ENCODE measurements around the gene CCSER1. TPM values are rescaled to one million over a fixed set of nuclear protein-coding genes. Genes with fewer than 3 reads are reported as not detected.

Gene CCSER1
- total and polyA plus RNA-seq, 2 of the 8 experiments (the other 6 are each of a cell fraction or from before 2014, with no cell fraction given): 0.26 to 0.84 TPM

DNA sequence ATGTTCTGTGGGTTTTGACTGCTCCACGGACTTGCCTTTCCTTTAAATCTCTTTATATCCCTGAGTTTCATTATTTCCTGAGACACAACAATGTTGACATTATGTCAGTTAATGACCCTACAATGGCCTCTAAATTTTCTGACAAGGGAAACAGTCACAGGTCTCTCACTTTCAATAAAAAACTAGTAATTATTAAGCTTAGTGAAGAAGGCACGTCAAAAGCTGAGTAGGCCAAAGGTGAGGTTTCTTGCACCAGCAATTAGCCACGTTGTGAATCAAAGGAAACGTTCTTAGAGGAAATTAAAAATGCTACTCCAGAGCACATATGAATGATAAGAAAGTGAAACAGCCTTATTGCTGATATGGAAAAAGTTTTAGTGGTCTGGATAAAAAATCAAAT is 1246.4 kb downstream of the CCSER1 start:
- Histone ChIP-seq H2AFZ (ENCODE audit: low read length) (no peak overlapping the region), H3K27ac (ENCODE audit: low read depth, low read length) (no peak overlapping the region), H3K4me3 (ENCODE audit: extremely low read depth in 1 of 4, insufficient read depth in 2 of 4, low read depth in 3 of 4, low read length in 4 of 4) (no peak overlapping the region), H3K9me3 (ENCODE audit: insufficient read depth in 2 of 2, low read depth in 1 of 2, low read length in 1 of 2) (no peaks in the 10 kb centered on the region), H3K4me1 (replicated peaks in 1 of 4; ENCODE audit: control insufficient read depth in 3 of 4, insufficient read depth in 4 of 4, low read length in 3 of 4) (no peaks in the 10 kb centered on the region), H3K4ac (replicated peaks; ENCODE audit: insufficient read length, low read depth, low read length) (no peak overlapping the region), H2BK120ac (replicated peaks; ENCODE audit: low read depth, low read length) (no peak overlapping the region), H4K8ac (ENCODE audit: extremely low read depth, insufficient read depth, low read length) (no peak overlapping the region), H3K79me1 (ENCODE audit: low read depth, low read length) (no peaks in the 10 kb centered on the region), H3K18ac (ENCODE audit: extremely low read depth, low read length) (no peak overlapping the region), H3K9ac (replicated peaks in 1 of 4; ENCODE audit: extremely low read depth in 1 of 4, low read depth in 3 of 4, low read length in 3 of 4) (no peak overlapping the region), H3K23me2 (ENCODE audit: low read depth, low read length) (no peaks in the 10 kb centered on the region), H3K23ac (ENCODE audit: insufficient read length) (no peak overlapping the region), H2BK20ac (ENCODE audit: low read length) (no peak overlapping the region), H2BK15ac (ENCODE audit: low read length) (no peak overlapping the region), H4K91ac (replicated peaks; ENCODE audit: insufficient read length, low read length) (no peak overlapping the region), H3K36me3 (ENCODE audit: control insufficient read depth in 2 of 4, insufficient read depth in 4 of 4, low read length in 3 of 4) (no peaks in the 10 kb centered on the region), H4K20me1 (replicated peaks in 1 of 2; ENCODE audit: control insufficient read depth in 1 of 2, insufficient read depth in 2 of 2, low read length in 2 of 2) (no peaks in the 10 kb centered on the region), H3K4me2 (ENCODE audit: insufficient read depth in 1 of 2, low read depth in 2 of 2, low read length in 2 of 2) (no peak overlapping the region), H2BK12ac (ENCODE audit: low read depth, low read length) (no peak overlapping the region), H3K79me2 (ENCODE audit: control insufficient read depth in 1 of 2, insufficient read depth in 2 of 2, low read length in 2 of 2) (no peaks in the 10 kb centered on the region), H3K27me3 (replicated peaks in 1 of 4; ENCODE audit: control insufficient read depth in 3 of 4, extremely low read depth in 1 of 4, insufficient read depth in 3 of 4, low read length in 3 of 4) (no peaks in the 10 kb centered on the region), H2BK5ac (ENCODE audit: low read depth, low read length) (no peak overlapping the region), H4K5ac (ENCODE audit: insufficient read length, low read depth, low read length) (no peak overlapping the region), H2AK5ac (ENCODE audit: low read depth, low read length) (no peak overlapping the region), H3K14ac (ENCODE audit: insufficient read length) (no peak overlapping the region), H3K56ac (replicated peaks; ENCODE audit: insufficient read length, low read depth, low read length) (no peak overlapping the region)
- DNase-seq (ENCODE audit: low read depth in 1 of 2, low spot score in 2 of 2) (no peak), FAIRE-seq (no peak)
- ChIA-PET POLR2A (ENCODE audit: partially characterized antibody) (no interaction called here), CTCF (ENCODE audit: partially characterized antibody) (no interaction called here)
- 92% methylated on average over 4 of the region's 4 CpGs; no CpG with 5 or more reads in 1 of the 2 experiments for WGBS, 2 experiments (ENCODE audit: extremely low coverage in 1 of 2, insufficient coverage in 1 of 2, insufficient read length in 1 of 2, insufficient replicate concordance in 2 of 2, low coverage in 1 of 2, low lambda C conversion rate in 2 of 2, missing lambda C conversion rate in 1 of 2)
- TF ChIP-seq SAP30 (IDR thresholded peaks at IDR 0.05; ENCODE audit: insufficient read depth, insufficient replicate concordance, low read length): no peak
- no peak for TF ChIP-seq ATF2 (IDR thresholded peaks at IDR 0.05; ENCODE audit: low read length)
- no peak for TF ChIP-seq GABPA (IDR thresholded peaks at IDR 0.05; ENCODE audit: borderline replicate concordance, insufficient read depth, low read length)
- no peak for TF ChIP-seq SIX5 (IDR thresholded peaks at IDR 0.05; ENCODE audit: low read depth, low read length)
- TF ChIP-seq EP300 (IDR thresholded peaks at IDR 0.05; ENCODE audit: borderline replicate concordance in 1 of 2, low read depth in 2 of 2, low read length in 2 of 2): no peak
- no peak for TF ChIP-seq POLR2AphosphoS5 (IDR thresholded peaks at IDR 0.05; ENCODE audit: low read depth, low read length)
- no peak for TF ChIP-seq CHD2 (IDR thresholded peaks at IDR 0.05; ENCODE audit: low read length)
- TF ChIP-seq, protein P1, sequence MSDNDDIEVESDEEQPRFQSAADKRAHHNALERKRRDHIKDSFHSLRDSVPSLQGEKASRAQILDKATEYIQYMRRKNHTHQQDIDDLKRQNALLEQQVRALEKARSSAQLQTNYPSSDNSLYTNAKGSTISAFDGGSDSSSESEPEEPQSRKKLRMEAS (IDR thresholded peaks at IDR 0.05): no peak
- no peak for TF ChIP-seq FOSL1 (IDR thresholded peaks at IDR 0.05; ENCODE audit: insufficient read depth, low read depth, low read length)
- TF ChIP-seq RXRA (IDR thresholded peaks at IDR 0.05; ENCODE audit: insufficient read depth, low read depth, low read length): no peak
- no peak for TF ChIP-seq TAF1 (IDR thresholded peaks at IDR 0.05; ENCODE audit: low read depth, low read length)
- no peak for TF ChIP-seq KDM4A (IDR thresholded peaks at IDR 0.05; ENCODE audit: low read depth, low read length, severe bottlenecking)
- TF ChIP-seq BRCA1 (IDR thresholded peaks at IDR 0.05; ENCODE audit: low read depth, low read length): no peak
